Endothelial cell of umbilical vein (primary cell): ENCODE measurements around the gene RFC2.

Experiments
- CTCF ChIP-seq, 2 donors: IDR thresholded peaks; 1 replicate in 1 of 2; 2 replicates in 1 of 2; pipeline ENCODE4 v1.5.1; 2011; ENCODE audit warnings: low read length in 2 of 2, mild to moderate bottlenecking in 2 of 2, moderate library complexity in 2 of 2, control low read depth in 1 of 2, inconsistent platforms in 1 of 2, low read depth in 1 of 2; ENCODE audit not compliant: insufficient read depth in 1 of 2; ENCODE audit errors: extremely low read depth in 1 of 2
- EZH2 ChIP-seq: IDR thresholded peaks from 2 replicates; pipeline ENCODE4 v1.6.1; 2012; ENCODE audit warnings: borderline replicate concordance, low read depth, mild to moderate bottlenecking, moderate library complexity, low read length, inconsistent platforms; ENCODE audit not compliant: severe bottlenecking
- MAX ChIP-seq: IDR thresholded peaks from 2 replicates; pipeline ENCODE4 v1.6.1; 2011; ENCODE audit not compliant: insufficient read depth, insufficient read length
- MYC ChIP-seq: IDR thresholded peaks from one replicate; pipeline ENCODE4 v1.6.1; 2011; ENCODE audit warnings: mild to moderate bottlenecking, low read depth, low read length
- POLR2A ChIP-seq: IDR thresholded peaks from 2 replicates; pipeline ENCODE4 v1.6.1; 2012; ENCODE audit warnings: low read depth, mild to moderate bottlenecking, control low read depth, low read length
- POLR2AphosphoS5 ChIP-seq: IDR thresholded peaks from 2 replicates; pipeline ENCODE4 v1.6.1; 2012; ENCODE audit warnings: low read depth, mild to moderate bottlenecking, control low read depth, low read length, moderate library complexity; ENCODE audit not compliant: insufficient read depth

- TF ChIP-seq POLR2AphosphoS5 (peak; percentile 53), EZH2 (no peak), CTCF (IDR thresholded peaks at IDR 0.05; ENCODE audit: extremely low read depth in 1 of 2, insufficient read depth in 1 of 2, low read depth in 1 of 2, low read length in 2 of 2) (peak in 1 of 2 donors; percentile 28), MYC (no peak), MAX (peak; percentile 24), POLR2A (peak; percentile 38)
Observed at GRCh38 chr7:74254129-74254857, at the start of gene RFC2.
